H9 (cell line): ENCODE data around the gene PPP1R7. TPM values are rescaled to one million over a fixed set of nuclear protein-coding genes. Genes with fewer than 3 reads are reported as not detected.

Experiments used
- DNase-seq: peaks from one replicate; pipeline ENCODE4 v3.0.0-alpha.2; 2017
- H2AFZ ChIP-seq: one replicate; pipeline ENCODE4 v1.6.1; 2013; ENCODE audit warnings: mild to moderate bottlenecking, low read length, control low read depth, moderate library complexity
- H2AK5ac ChIP-seq: 2 replicates; pipeline ENCODE4 v1.6.1; 2013; ENCODE audit warnings: low read length, control low read depth, mixed read lengths; ENCODE audit not compliant: insufficient read length
- H2BK120ac ChIP-seq: one replicate; pipeline ENCODE4 v1.6.1; 2013; ENCODE audit warnings: low read depth, mild to moderate bottlenecking, low read length, control low read depth, inconsistent platforms; ENCODE audit not compliant: poor library complexity, severe bottlenecking
- H2BK12ac ChIP-seq: 2 replicates; pipeline ENCODE4 v1.6.1; 2013; ENCODE audit warnings: low read length, control low read depth, mixed read lengths, low read depth; ENCODE audit not compliant: insufficient read length
- H2BK15ac ChIP-seq: 2 replicates; pipeline ENCODE4 v1.6.1; 2013; ENCODE audit warnings: low read depth, low read length, control low read depth
- H2BK20ac ChIP-seq: one replicate; pipeline ENCODE4 v1.6.1; 2013; ENCODE audit warnings: low read depth, mild to moderate bottlenecking, low read length, control low read depth, inconsistent platforms; ENCODE audit not compliant: poor library complexity, severe bottlenecking
- H2BK5ac ChIP-seq: 2 replicates; pipeline ENCODE4 v1.6.1; 2013; ENCODE audit warnings: low read length, control low read depth, mixed read lengths; ENCODE audit not compliant: insufficient read length
- H3K14ac ChIP-seq: 2 replicates; pipeline ENCODE4 v1.6.1; 2013; ENCODE audit warnings: low read length, control low read depth; ENCODE audit not compliant: insufficient read depth
- H3K18ac ChIP-seq: 2 replicates; pipeline ENCODE4 v1.6.1; 2013; ENCODE audit warnings: low read depth, mild to moderate bottlenecking, mixed read lengths, low read length, control low read depth; ENCODE audit not compliant: insufficient read length
- H3K23ac ChIP-seq: 2 replicates; pipeline ENCODE4 v1.6.1; 2013; ENCODE audit warnings: low read length, control low read depth, mixed read lengths, low read depth; ENCODE audit not compliant: insufficient read length
- H3K23me2 ChIP-seq: 2 replicates; pipeline ENCODE4 v1.6.1; 2013; ENCODE audit warnings: low read depth, mild to moderate bottlenecking, mixed read lengths, low read length, control low read depth; ENCODE audit not compliant: insufficient read length, poor library complexity, severe bottlenecking
- H3K27ac ChIP-seq: 2 replicates; pipeline ENCODE4 v1.5.1; 2013; ENCODE audit warnings: low read length, control low read depth, mixed read lengths, low read depth; ENCODE audit not compliant: insufficient read length
- H3K27me3 ChIP-seq: 2 replicates; pipeline ENCODE4 v1.6.1; 2013; ENCODE audit warnings: low read length, control low read depth, inconsistent platforms; ENCODE audit not compliant: insufficient read depth
- H3K4ac ChIP-seq: 2 replicates; pipeline ENCODE4 v1.6.1; 2013; ENCODE audit warnings: low read depth, mild to moderate bottlenecking, control low read depth, inconsistent platforms, low read length, moderate library complexity
- H3K4me1 ChIP-seq: 2 replicates; pipeline ENCODE4 v1.6.1; 2013; ENCODE audit warnings: low read length, control low read depth, inconsistent platforms; ENCODE audit not compliant: insufficient read depth
- H3K4me2 ChIP-seq: 2 replicates; pipeline ENCODE4 v1.6.1; 2013; ENCODE audit warnings: low read length, control low read depth, mixed read lengths; ENCODE audit not compliant: insufficient read length, insufficient read depth
- H3K56ac ChIP-seq: 2 replicates; pipeline ENCODE4 v1.6.1; 2013; ENCODE audit warnings: low read depth, mild to moderate bottlenecking, mixed read lengths, low read length, control low read depth; ENCODE audit not compliant: insufficient read length
- H3K79me1 ChIP-seq: 2 replicates; pipeline ENCODE4 v1.6.1; 2013; ENCODE audit warnings: low read depth, mild to moderate bottlenecking, moderate library complexity, low read length, control low read depth, inconsistent platforms; ENCODE audit not compliant: insufficient read depth, poor library complexity, severe bottlenecking
- H3K79me2 ChIP-seq: 2 replicates; pipeline ENCODE4 v1.6.1; 2013; ENCODE audit warnings: low read length, control low read depth, inconsistent platforms; ENCODE audit not compliant: insufficient read depth
- H3K9ac ChIP-seq: 2 replicates; pipeline ENCODE4 v1.6.1; 2013; ENCODE audit warnings: low read length, control low read depth, mixed read lengths; ENCODE audit not compliant: insufficient read length; ENCODE audit errors: extremely low read depth
- H3K9me3 ChIP-seq: one replicate; pipeline ENCODE4 v1.6.1; 2013; ENCODE audit warnings: low read depth, low read length, inconsistent platforms; ENCODE audit not compliant: control insufficient read depth
- H3T11ph ChIP-seq: one replicate; pipeline ENCODE4 v1.6.1; 2013; ENCODE audit warnings: mild to moderate bottlenecking, low read length, control low read depth, inconsistent platforms
- H4K20me1 ChIP-seq: one replicate; pipeline ENCODE4 v1.6.1; 2013; ENCODE audit not compliant: control insufficient read depth, insufficient read length, insufficient read depth
- H4K5ac ChIP-seq: 2 replicates; pipeline ENCODE4 v1.6.1; 2013; ENCODE audit warnings: low read depth, mild to moderate bottlenecking, mixed read lengths, low read length, control low read depth; ENCODE audit not compliant: insufficient read length
- H4K8ac ChIP-seq: replicated peaks from 2 replicates; pipeline ENCODE4 v1.6.1; 2013; ENCODE audit warnings: low read length, control low read depth, mixed read lengths, low read depth; ENCODE audit not compliant: insufficient read length
- H4K91ac ChIP-seq: 2 replicates; pipeline ENCODE4 v1.6.1; 2013; ENCODE audit warnings: low read depth, mild to moderate bottlenecking, moderate library complexity, mixed read lengths, low read length, control low read depth; ENCODE audit not compliant: insufficient read length
- H3K27ac Mint-ChIP-seq, 3 experiments: 2 replicates in 2 of 3; 3 replicates in 1 of 3; pipeline ENCODE4 v1.8.0; 2020 to 2021; ENCODE audit warnings: mixed read lengths in 3 of 3, mild to moderate bottlenecking in 1 of 3, moderate library complexity in 1 of 3
- H3K27me3 Mint-ChIP-seq: 2 replicates; pipeline ENCODE4 v1.8.0; 2021; ENCODE audit warnings: low read depth, mild to moderate bottlenecking, moderate library complexity, mixed read lengths
- H3K36me3 Mint-ChIP-seq, 3 experiments: 2 replicates in 2 of 3; 3 replicates in 1 of 3; pipeline ENCODE4 v1.8.0; 2020 to 2021; ENCODE audit warnings: low read depth in 3 of 3, mixed read lengths in 3 of 3; ENCODE audit not compliant: insufficient read depth in 1 of 3
- H3K4me1 Mint-ChIP-seq, 2 experiments: 2 replicates each; pipeline ENCODE4 v1.8.0; 2020; ENCODE audit warnings: mixed read lengths in 2 of 2
- H3K4me3 Mint-ChIP-seq, 2 experiments: 2 replicates in 1 of 2; 3 replicates in 1 of 2; pipeline ENCODE4 v1.8.0; 2020 to 2021; ENCODE audit warnings: mild to moderate bottlenecking in 2 of 2, mixed read lengths in 2 of 2, moderate library complexity in 1 of 2
- H3K9me3 Mint-ChIP-seq, 2 experiments: 2 replicates in 1 of 2; 3 replicates in 1 of 2; pipeline ENCODE4 v1.8.0; 2020; ENCODE audit warnings: mild to moderate bottlenecking in 2 of 2, mixed read lengths in 2 of 2, moderate library complexity in 1 of 2
- CTCF ChIP-seq: fragments of 200-600 bp; sonication (generic); conservative IDR thresholded peaks from 3 replicates; pipeline ENCODE4 v1.8.0; 2021; ENCODE audit warnings: antibody characterized with exemption, mild to moderate bottlenecking
- WGBS: extraction: QIAGEN DNeasy Blood & Tissue Kit; methylation state at CpG from one replicate; pipeline ENCODE4 v1.1.7; 2013; ENCODE audit warnings: missing lambda C conversion rate, low lambda C conversion rate, mixed read lengths; ENCODE audit not compliant: insufficient read length; ENCODE audit errors: extremely low coverage; 5-methylcytosine and 5-hydroxymethylcytosine counted together
- total RNA-seq: library from RNA; stranded (reverse); gene quantifications from 2 replicates; pipeline ENCODE4 v1.2.1, GENCODE V29; 2021

Gene PPP1R7
- total RNA-seq, 1 experiment from 2014 or later, result 60.2 TPM

- no peak overlapping the region for H2BK20ac ChIP-seq
- H3K4ac ChIP-seq, result no peak overlapping the region
- no peaks in the 10 kb centered on the region for H3K79me2 ChIP-seq
- no peak overlapping the region for H3K27ac ChIP-seq
- H3K23ac ChIP-seq, result no peak overlapping the region
- no peak overlapping the region for H2BK12ac ChIP-seq
- no peak for DNase-seq
- H3K23me2 ChIP-seq, result no peaks in the 10 kb centered on the region
- no peaks in the 10 kb centered on the region for H3K27me3 Mint-ChIP-seq
- H3K36me3 Mint-ChIP-seq, result peaks cover 18 to 51% (median 34%) of the 10 kb centered on the region in 3 experiments
- no peak overlapping the region for H2BK120ac ChIP-seq
- no CpG with 5 or more reads among the region's 16 CpGs for WGBS
- no peaks in the 10 kb centered on the region for H3K9me3 ChIP-seq
- no peak for TF ChIP-seq CTCF
- no peaks in the 10 kb centered on the region for H3K27me3 ChIP-seq
- no peaks in the 10 kb centered on the region for H4K20me1 ChIP-seq
- no peaks in the 10 kb centered on the region for H3K79me1 ChIP-seq
- H2BK15ac ChIP-seq, result no peak overlapping the region
- no peak overlapping the region for H3K27ac Mint-ChIP-seq
- no peak overlapping the region for H2BK5ac ChIP-seq
- no peak overlapping the region for H3T11ph ChIP-seq
- H3K9ac ChIP-seq, result no peak overlapping the region
- H4K91ac ChIP-seq, result no peak overlapping the region
- no peak overlapping the region for H3K18ac ChIP-seq
- H4K5ac ChIP-seq, result no peak overlapping the region
- no peak overlapping the region for H3K56ac ChIP-seq
- no peak overlapping the region for H2AK5ac ChIP-seq
- H3K9me3 Mint-ChIP-seq, result no peaks in the 10 kb centered on the region
- no peaks in the 10 kb centered on the region for H3K4me1 ChIP-seq
- no peak overlapping the region for H4K8ac ChIP-seq
- H3K14ac ChIP-seq, result no peak overlapping the region
- H2AFZ ChIP-seq, result no peak overlapping the region
- H3K4me3 Mint-ChIP-seq, result no peak overlapping the region
- H3K4me2 ChIP-seq, result no peak overlapping the region
- no peaks in the 10 kb centered on the region for H3K4me1 Mint-ChIP-seq
These were observed 20.0 kb upstream of the PPP1R7 start for GRCh38 chr2:241130316-241130715.
